Endothelial cell of umbilical vein (primary cell): ENCODE data around the gene MATR3. TPM values are rescaled to one million over a fixed set of nuclear protein-coding genes. Genes with fewer than 3 reads are reported as not detected.

ENCODE experiments used
- BruUV-seq: library from RNA; stranded (reverse); fragments of 400-500 nt; replicated peaks from 2 replicates; lab custom pipeline; 2021; lab: Mats Ljungman, UMichigan
- CTCF ChIA-PET: fragments of 300-600, 350-600 bp; sonication (Branson Sonifier 250); formaldehyde crosslinking; loops from one replicate; lab custom pipeline; 2021; ENCODE audit warnings: antibody characterized with exemption, inconsistent platforms; lab: Charles Lee
- POLR2A ChIA-PET: fragments of 300-600, 350-600 bp; sonication (Branson Sonifier 250); formaldehyde crosslinking; loops from one replicate; lab custom pipeline; 2021; ENCODE audit warnings: antibody characterized with exemption, inconsistent platforms; lab: Charles Lee
- DNase-seq: peaks from one replicate; pipeline ENCODE4 v3.0.0-alpha.2; 2011; ENCODE audit warnings: low read depth, low spot score
- FAIRE-seq: peaks from 2 replicates; lab custom pipeline; 2011; peaks lifted over from hg19 to GRCh38; lab: Jason Lieb, UNC
- H2AFZ ChIP-seq: 2 replicates; pipeline ENCODE4 v1.6.0; 2012; ENCODE audit warnings: low read depth, low read length, control low read depth, inconsistent platforms
- H3K27ac ChIP-seq: 2 replicates; pipeline ENCODE4 v1.5.1; 2011; ENCODE audit warnings: low read depth, mild to moderate bottlenecking, control low read depth, low read length, moderate library complexity; ENCODE audit not compliant: insufficient read depth
- H3K27me3 ChIP-seq, 2 experiments: 2 replicates each; pipeline versions ENCODE4 v1.6.0 to v1.6.1; 2011; ENCODE audit warnings: low read length in 2 of 2, mixed read lengths in 1 of 2; ENCODE audit not compliant: control insufficient read depth in 2 of 2, insufficient read depth in 2 of 2
- H3K36me3 ChIP-seq, 2 experiments: 2 replicates in 1 of 2; 3 replicates in 1 of 2; pipeline ENCODE4 v1.5.1; 2011; ENCODE audit warnings: low read length in 2 of 2, mild to moderate bottlenecking in 1 of 2, moderate library complexity in 1 of 2; ENCODE audit not compliant: control insufficient read depth in 2 of 2, insufficient read depth in 2 of 2; ENCODE audit errors: extremely low read depth in 1 of 2
- H3K4me1 ChIP-seq: 3 replicates; pipeline ENCODE4 v1.5.1; 2011; ENCODE audit warnings: mild to moderate bottlenecking, low read length; ENCODE audit not compliant: control insufficient read depth, insufficient read depth; ENCODE audit errors: extremely low read depth
- H3K4me2 ChIP-seq: 2 replicates; pipeline ENCODE4 v1.6.1; 2011; ENCODE audit warnings: low read length, control low read depth, mixed read lengths; ENCODE audit not compliant: insufficient read depth
- H3K4me3 ChIP-seq, 3 experiments: fragments of 200-600 bp in 1 of 3; sonication (generic), shearing (Covaris generic) in 1 of 3; replicated peaks in 1 of 3; 2 replicates each; pipeline ENCODE4 v1.5.1; 2011 to 2016; ENCODE audit warnings: control low read depth in 3 of 3, low read length in 3 of 3, mild to moderate bottlenecking in 2 of 3, inconsistent platforms in 1 of 3, low read depth in 1 of 3, moderate library complexity in 1 of 3; ENCODE audit not compliant: insufficient read depth in 1 of 3
- H3K79me2 ChIP-seq: 2 replicates; pipeline ENCODE4 v1.6.0; 2012; ENCODE audit warnings: low read length, inconsistent platforms; ENCODE audit not compliant: control insufficient read depth, insufficient read depth
- H3K9ac ChIP-seq: replicated peaks from 2 replicates; pipeline ENCODE3; 2011; ENCODE audit warnings: low read length, control low read depth; ENCODE audit not compliant: insufficient read depth; ENCODE audit errors: extremely low read depth
- H3K9me1 ChIP-seq: replicated peaks from 3 replicates; pipeline ENCODE4 v1.6.0; 2011; ENCODE audit warnings: mild to moderate bottlenecking, low read length; ENCODE audit not compliant: control insufficient read depth, insufficient read depth; ENCODE audit errors: extremely low read depth
- H3K9me3 ChIP-seq: replicated peaks from 2 replicates; pipeline ENCODE4 v1.5.1; 2012; ENCODE audit warnings: low read length, inconsistent platforms; ENCODE audit not compliant: control insufficient read depth, insufficient read depth
- H4K20me1 ChIP-seq: replicated peaks from 2 replicates; pipeline ENCODE3; 2011; ENCODE audit warnings: mild to moderate bottlenecking, low read length; ENCODE audit not compliant: control insufficient read depth, insufficient read depth; ENCODE audit errors: extremely low read depth
- CTCF ChIP-seq, 2 donors: IDR thresholded peaks; 1 replicate in 1 of 2; 2 replicates in 1 of 2; pipeline ENCODE4 v1.5.1; 2011; ENCODE audit warnings: low read length in 2 of 2, mild to moderate bottlenecking in 2 of 2, moderate library complexity in 2 of 2, control low read depth in 1 of 2, inconsistent platforms in 1 of 2, low read depth in 1 of 2; ENCODE audit not compliant: insufficient read depth in 1 of 2; ENCODE audit errors: extremely low read depth in 1 of 2
- JUN ChIP-seq: IDR thresholded peaks from 2 replicates; pipeline ENCODE4 v1.6.1; 2011; ENCODE audit warnings: borderline replicate concordance, low read depth; ENCODE audit not compliant: insufficient read length, insufficient read depth
- MAX ChIP-seq: IDR thresholded peaks from 2 replicates; pipeline ENCODE4 v1.6.1; 2011; ENCODE audit not compliant: insufficient read depth, insufficient read length
- MYC ChIP-seq: IDR thresholded peaks from one replicate; pipeline ENCODE4 v1.6.1; 2011; ENCODE audit warnings: mild to moderate bottlenecking, low read depth, low read length
- POLR2A ChIP-seq: IDR thresholded peaks from 2 replicates; pipeline ENCODE4 v1.6.1; 2012; ENCODE audit warnings: low read depth, mild to moderate bottlenecking, control low read depth, low read length
- POLR2AphosphoS5 ChIP-seq: IDR thresholded peaks from 2 replicates; pipeline ENCODE4 v1.6.1; 2012; ENCODE audit warnings: low read depth, mild to moderate bottlenecking, control low read depth, low read length, moderate library complexity; ENCODE audit not compliant: insufficient read depth
- dilution Hi-C: fragments of 300-500 bp; cut with MboI; formaldehyde crosslinking; loops from one replicate; pipeline ENCODE4 v1.15.0; 2019; ENCODE audit warnings: low sequenced_read_pairs; ENCODE audit not compliant: extremely low pct_ligation_motif_present
- intact Hi-C: fragments of 100-400 bp; cut with micrococcal nuclease; formaldehyde crosslinking; loops from one replicate; pipeline ENCODE4 v1.10.0; 2022
- polyA plus RNA-seq, 4 experiments: library from polyadenylated mRNA; depleted of rRNA in 3 of 4; stranded (reverse) in 3 of 4; unstranded in 1 of 4; fragments of >200 nt; gene quantifications; 2 replicates each; pipeline versions ENCODE4 v1.2.1 to v1.2.3, GENCODE V29; 2011 to 2012; ENCODE audit warnings: missing spikeins in 1 of 4
- total RNA-seq: library from RNA; stranded (reverse); gene quantifications from 2 replicates; pipeline ENCODE4 v1.2.3, GENCODE V29; 2021

Gene MATR3
- total and polyA plus RNA-seq, 2 donors (not counting 3 experiments of a cell fraction or from before 2014, with no cell fraction given): 64.0 to 158 TPM

- no peaks in the 10 kb centered on the region for H3K27me3 ChIP-seq
- H3K4me2 ChIP-seq: peak overlapping the region; percentile 65
- peak overlapping the region; percentile 91 for H3K9ac ChIP-seq
- FAIRE-seq (peak; percentile 87), DNase-seq (peak; percentile 81)
- ChIA-PET CTCF (no interaction called here), POLR2A (no interaction called here)
- dilution Hi-C loops: no loop called here
- H3K36me3 ChIP-seq: peaks cover 0 to 2% of the 10 kb centered on the region in 2 experiments
- TF ChIP-seq POLR2AphosphoS5 (peak; percentile 97), MAX (peak; percentile 94), JUN (no peak), POLR2A (peak; percentile 95), CTCF (IDR thresholded peaks at IDR 0.05; ENCODE audit: extremely low read depth in 1 of 2, insufficient read depth in 1 of 2, low read depth in 1 of 2, low read length in 2 of 2) (no peak), MYC (peak; percentile 85)
- H4K20me1 ChIP-seq: no peaks in the 10 kb centered on the region
- H3K27ac ChIP-seq: peak overlapping the region; percentile 75
- peak overlapping the region; percentile 53 to 87 (median 55) for H3K4me3 ChIP-seq
- peaks cover 43% of the 10 kb centered on the region for H3K79me2 ChIP-seq
- intact Hi-C loops: loop anchor here (1.0 kb wide), 2 partner anchors 21 to 698 kb away; partner anchors contain the start of gene HSPA9
- no peaks in the 10 kb centered on the region for H3K9me3 ChIP-seq
- H3K9me1 ChIP-seq: no peaks in the 10 kb centered on the region
- BruUV-seq: no TSS peak
- H2AFZ ChIP-seq: peak overlapping the region; percentile 92
- H3K4me1 ChIP-seq: peaks cover 27% of the 10 kb centered on the region
These were observed 19.8 kb upstream of the MATR3 start for GRCh38 chr5:139273572-139274289.
